Endothelial cell of umbilical vein (primary cell): ENCODE results near the gene COMP. TPM values are rescaled to one million over a fixed set of nuclear protein-coding genes. Genes with fewer than 3 reads are reported as not detected.

ENCODE experiments used
- BruUV-seq: library from RNA; stranded (reverse); fragments of 400-500 nt; replicated peaks from 2 replicates; lab custom pipeline; 2021; lab: Mats Ljungman, UMichigan
- CTCF ChIA-PET: fragments of 300-600, 350-600 bp; sonication (Branson Sonifier 250); formaldehyde crosslinking; loops from one replicate; lab custom pipeline; 2021; ENCODE audit warnings: antibody characterized with exemption, inconsistent platforms; lab: Charles Lee
- POLR2A ChIA-PET: fragments of 300-600, 350-600 bp; sonication (Branson Sonifier 250); formaldehyde crosslinking; loops from one replicate; lab custom pipeline; 2021; ENCODE audit warnings: antibody characterized with exemption, inconsistent platforms; lab: Charles Lee
- DNase-seq: peaks from one replicate; pipeline ENCODE4 v3.0.0-alpha.2; 2011; ENCODE audit warnings: low read depth, low spot score
- FAIRE-seq: peaks from 2 replicates; lab custom pipeline; 2011; peaks lifted over from hg19 to GRCh38; lab: Jason Lieb, UNC
- H2AFZ ChIP-seq: 2 replicates; pipeline ENCODE4 v1.6.0; 2012; ENCODE audit warnings: low read depth, low read length, control low read depth, inconsistent platforms
- H3K27ac ChIP-seq: 2 replicates; pipeline ENCODE4 v1.5.1; 2011; ENCODE audit warnings: low read depth, mild to moderate bottlenecking, control low read depth, low read length, moderate library complexity; ENCODE audit not compliant: insufficient read depth
- H3K27me3 ChIP-seq, 2 experiments: 2 replicates each; pipeline versions ENCODE4 v1.6.0 to v1.6.1; 2011; ENCODE audit warnings: low read length in 2 of 2, mixed read lengths in 1 of 2; ENCODE audit not compliant: control insufficient read depth in 2 of 2, insufficient read depth in 2 of 2
- H3K36me3 ChIP-seq, 2 experiments: 2 replicates in 1 of 2; 3 replicates in 1 of 2; pipeline ENCODE4 v1.5.1; 2011; ENCODE audit warnings: low read length in 2 of 2, mild to moderate bottlenecking in 1 of 2, moderate library complexity in 1 of 2; ENCODE audit not compliant: control insufficient read depth in 2 of 2, insufficient read depth in 2 of 2; ENCODE audit errors: extremely low read depth in 1 of 2
- H3K4me1 ChIP-seq: 3 replicates; pipeline ENCODE4 v1.5.1; 2011; ENCODE audit warnings: mild to moderate bottlenecking, low read length; ENCODE audit not compliant: control insufficient read depth, insufficient read depth; ENCODE audit errors: extremely low read depth
- H3K4me2 ChIP-seq: 2 replicates; pipeline ENCODE4 v1.6.1; 2011; ENCODE audit warnings: low read length, control low read depth, mixed read lengths; ENCODE audit not compliant: insufficient read depth
- H3K4me3 ChIP-seq, 3 experiments: fragments of 200-600 bp in 1 of 3; sonication (generic), shearing (Covaris generic) in 1 of 3; replicated peaks in 1 of 3; 2 replicates each; pipeline ENCODE4 v1.5.1; 2011 to 2016; ENCODE audit warnings: control low read depth in 3 of 3, low read length in 3 of 3, mild to moderate bottlenecking in 2 of 3, inconsistent platforms in 1 of 3, low read depth in 1 of 3, moderate library complexity in 1 of 3; ENCODE audit not compliant: insufficient read depth in 1 of 3
- H3K79me2 ChIP-seq: 2 replicates; pipeline ENCODE4 v1.6.0; 2012; ENCODE audit warnings: low read length, inconsistent platforms; ENCODE audit not compliant: control insufficient read depth, insufficient read depth
- H3K9ac ChIP-seq: replicated peaks from 2 replicates; pipeline ENCODE3; 2011; ENCODE audit warnings: low read length, control low read depth; ENCODE audit not compliant: insufficient read depth; ENCODE audit errors: extremely low read depth
- H3K9me1 ChIP-seq: replicated peaks from 3 replicates; pipeline ENCODE4 v1.6.0; 2011; ENCODE audit warnings: mild to moderate bottlenecking, low read length; ENCODE audit not compliant: control insufficient read depth, insufficient read depth; ENCODE audit errors: extremely low read depth
- H3K9me3 ChIP-seq: replicated peaks from 2 replicates; pipeline ENCODE4 v1.5.1; 2012; ENCODE audit warnings: low read length, inconsistent platforms; ENCODE audit not compliant: control insufficient read depth, insufficient read depth
- H4K20me1 ChIP-seq: replicated peaks from 2 replicates; pipeline ENCODE3; 2011; ENCODE audit warnings: mild to moderate bottlenecking, low read length; ENCODE audit not compliant: control insufficient read depth, insufficient read depth; ENCODE audit errors: extremely low read depth
- CTCF ChIP-seq, 2 donors: IDR thresholded peaks; 1 replicate in 1 of 2; 2 replicates in 1 of 2; pipeline ENCODE4 v1.5.1; 2011; ENCODE audit warnings: low read length in 2 of 2, mild to moderate bottlenecking in 2 of 2, moderate library complexity in 2 of 2, control low read depth in 1 of 2, inconsistent platforms in 1 of 2, low read depth in 1 of 2; ENCODE audit not compliant: insufficient read depth in 1 of 2; ENCODE audit errors: extremely low read depth in 1 of 2
- EZH2 ChIP-seq: IDR thresholded peaks from 2 replicates; pipeline ENCODE4 v1.6.1; 2012; ENCODE audit warnings: borderline replicate concordance, low read depth, mild to moderate bottlenecking, moderate library complexity, low read length, inconsistent platforms; ENCODE audit not compliant: severe bottlenecking
- FOS ChIP-seq: IDR thresholded peaks from 2 replicates; pipeline ENCODE4 v1.6.1; 2011; ENCODE audit warnings: mild to moderate bottlenecking, low read length, moderate library complexity, borderline replicate concordance; ENCODE audit not compliant: insufficient read depth
- GATA2 ChIP-seq: IDR thresholded peaks from 2 replicates; pipeline ENCODE4 v1.7.0; 2011; ENCODE audit warnings: low read depth, mild to moderate bottlenecking, moderate library complexity, mixed read lengths, low read length; ENCODE audit not compliant: insufficient read length, insufficient read depth
- JUN ChIP-seq: IDR thresholded peaks from 2 replicates; pipeline ENCODE4 v1.6.1; 2011; ENCODE audit warnings: borderline replicate concordance, low read depth; ENCODE audit not compliant: insufficient read length, insufficient read depth
- MYC ChIP-seq: IDR thresholded peaks from one replicate; pipeline ENCODE4 v1.6.1; 2011; ENCODE audit warnings: mild to moderate bottlenecking, low read depth, low read length
- POLR2A ChIP-seq: IDR thresholded peaks from 2 replicates; pipeline ENCODE4 v1.6.1; 2012; ENCODE audit warnings: low read depth, mild to moderate bottlenecking, control low read depth, low read length
- POLR2AphosphoS5 ChIP-seq: IDR thresholded peaks from 2 replicates; pipeline ENCODE4 v1.6.1; 2012; ENCODE audit warnings: low read depth, mild to moderate bottlenecking, control low read depth, low read length, moderate library complexity; ENCODE audit not compliant: insufficient read depth
- dilution Hi-C: fragments of 300-500 bp; cut with MboI; formaldehyde crosslinking; loops from one replicate; pipeline ENCODE4 v1.15.0; 2019; ENCODE audit warnings: low sequenced_read_pairs; ENCODE audit not compliant: extremely low pct_ligation_motif_present
- intact Hi-C: fragments of 100-400 bp; cut with micrococcal nuclease; formaldehyde crosslinking; loops from one replicate; pipeline ENCODE4 v1.10.0; 2022
- polyA plus RNA-seq, 4 experiments: library from polyadenylated mRNA; depleted of rRNA in 3 of 4; stranded (reverse) in 3 of 4; unstranded in 1 of 4; fragments of >200 nt; gene quantifications; 2 replicates each; pipeline versions ENCODE4 v1.2.1 to v1.2.3, GENCODE V29; 2011 to 2012; ENCODE audit warnings: missing spikeins in 1 of 4
- total RNA-seq: library from RNA; stranded (reverse); gene quantifications from 2 replicates; pipeline ENCODE4 v1.2.3, GENCODE V29; 2021
- TF ChIP-seq, protein P1 (sequence below): IDR thresholded peaks from 2 replicates; pipeline ENCODE4 v1.6.1; 2011; ENCODE audit not compliant: insufficient read depth, insufficient read length

Gene COMP
- total and polyA plus RNA-seq, 2 donors (not counting 3 experiments of a cell fraction or from before 2014, with no cell fraction given): not detected

DNA sequence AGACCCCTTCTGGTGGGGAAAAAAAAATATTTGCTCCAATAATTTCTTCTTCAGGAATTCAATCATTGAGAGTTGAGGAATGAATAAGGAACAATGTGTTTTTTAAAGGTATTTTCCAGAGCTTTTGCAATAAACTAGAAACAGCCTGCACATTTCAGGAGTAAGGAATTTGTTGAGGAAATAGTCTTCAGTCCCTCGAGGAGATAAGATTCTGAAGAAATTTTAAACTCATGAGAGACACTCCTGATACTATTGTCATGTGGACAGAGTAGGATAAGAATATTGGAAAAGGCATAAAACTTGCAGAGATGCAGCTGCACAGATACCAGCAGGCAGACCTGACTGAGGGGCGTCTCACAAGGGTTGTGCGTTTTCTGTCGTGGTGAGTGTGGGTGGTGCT, 36.6 kb downstream of the COMP start:
- H3K27me3 ChIP-seq: no peaks in the 10 kb centered on the region
- ChIA-PET CTCF (interaction anchor here (1.6 to 1.7 kb wide), 2 partner anchors 10 to 17 kb away, joined by 3 to 4 read pairs; no protein-coding TSS in a partner anchor), POLR2A (no interaction called here)

More for the DNA sequence above, 36.6 kb downstream of the COMP start:
- Histone ChIP-seq H3K79me2 (no peaks in the 10 kb centered on the region), H3K4me2 (no peak overlapping the region), H3K4me1 (no peaks in the 10 kb centered on the region), H3K27ac (no peak overlapping the region), H3K36me3 (peaks cover 0 to 3% of the 10 kb centered on the region in 2 experiments), H3K4me3 (no peak overlapping the region), H3K9me1 (no peaks in the 10 kb centered on the region), H2AFZ (no peak overlapping the region), H4K20me1 (no peaks in the 10 kb centered on the region), H3K9ac (no peak overlapping the region), H3K9me3 (no peaks in the 10 kb centered on the region)
- TF ChIP-seq EZH2: no peak
- TF ChIP-seq FOS: no peak
- TF ChIP-seq POLR2A: no peak
- TF ChIP-seq POLR2AphosphoS5: no peak
- TF ChIP-seq, protein P1, sequence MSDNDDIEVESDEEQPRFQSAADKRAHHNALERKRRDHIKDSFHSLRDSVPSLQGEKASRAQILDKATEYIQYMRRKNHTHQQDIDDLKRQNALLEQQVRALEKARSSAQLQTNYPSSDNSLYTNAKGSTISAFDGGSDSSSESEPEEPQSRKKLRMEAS: no peak
- no peak for TF ChIP-seq JUN
- no peak for TF ChIP-seq MYC
- TF ChIP-seq GATA2: no peak
- TF ChIP-seq CTCF (IDR thresholded peaks at IDR 0.05; ENCODE audit: extremely low read depth in 1 of 2, insufficient read depth in 1 of 2, low read depth in 1 of 2, low read length in 2 of 2): no peak
- DNase-seq (no peak), FAIRE-seq (no peak)
- no TSS peak for BruUV-seq
- intact Hi-C loops (no loop called here), dilution Hi-C loops (no loop called here)
